A549 (cell line): ENCODE results near the gene SGSM1. TPM values are rescaled to one million over a fixed set of nuclear protein-coding genes. Genes with fewer than 3 reads are reported as not detected.

ENCODE experiments used
- ATAC-seq, 2 experiments: fragments of 200-7000 bp in 1 of 2; fragments of >200 bp in 1 of 2; cut with Nextera tagmentation in 1 of 2; cut with Tn5 transposase in 1 of 2; 3 replicates each; pipeline versions ENCODE4 v1.8.0 to v1.9.1; 2018 to 2020; ENCODE audit warnings: mild to moderate bottlenecking in 1 of 2, moderate library complexity in 1 of 2
- CTCF ChIA-PET: fragments of 300-600 bp; sonication (Branson Sonifier 250); formaldehyde crosslinking; extraction: SDS; loops from one replicate; lab custom pipeline; 2021; ENCODE audit warnings: antibody characterized with exemption, inconsistent platforms; lab: Yijun Ruan, JAX
- POLR2A ChIA-PET: fragments of 350-600 bp; formaldehyde crosslinking; extraction: SDS; loops from one replicate; lab custom pipeline; 2021; ENCODE audit warnings: antibody characterized with exemption, inconsistent platforms; lab: Yijun Ruan, JAX
- DNase-seq, 2 experiments: peaks; one replicate each; pipeline versions ENCODE4 v3.0.0 to v3.0.0-alpha.2; 2011 to 2016; ENCODE audit warnings: low read depth in 1 of 2, low spot score in 1 of 2
- FAIRE-seq: peaks from 2 replicates; lab custom pipeline; 2011; peaks lifted over from hg19 to GRCh38; lab: Jason Lieb, UNC
- H3K27ac ChIP-seq, 2 experiments: fragments of >200 bp; sonication (Bioruptor Twin); formaldehyde crosslinking; 3 replicates each; pipeline ENCODE4 v1.5.1; 2016 to 2017
- H3K4me1 ChIP-seq: fragments of >200 bp; sonication (Bioruptor Twin); formaldehyde crosslinking; 3 replicates; pipeline ENCODE4 v1.6.1; 2016
- H3K4me2 ChIP-seq: fragments of >200 bp; sonication (Bioruptor Twin); formaldehyde crosslinking; 3 replicates; pipeline ENCODE4 v1.6.1; 2016
- H3K4me3 ChIP-seq: fragments of >200 bp; sonication (Bioruptor Twin); formaldehyde crosslinking; 3 replicates; pipeline ENCODE4 v1.5.1; 2016
- H3K9me3 ChIP-seq: fragments of >200 bp; sonication (Bioruptor Twin); formaldehyde crosslinking; 3 replicates; pipeline ENCODE4 v1.6.1; 2016
- CBX2 ChIP-seq: fragments of 200-600 bp; sonication (generic); IDR thresholded peaks from 2 replicates; pipeline ENCODE4 v1.6.1; 2016; ENCODE audit warnings: low read depth, mild to moderate bottlenecking, borderline replicate concordance
- CBX8 ChIP-seq: fragments of 200-600 bp; sonication (generic); IDR thresholded peaks from 2 replicates; pipeline ENCODE4 v1.6.1; 2016
- E2F6 ChIP-seq: IDR thresholded peaks from 2 replicates; pipeline ENCODE4 v1.6.1; 2012; ENCODE audit warnings: low read depth, borderline replicate concordance
- EP300 ChIP-seq, 2 experiments: fragments of >200 bp; sonication (Bioruptor Twin); formaldehyde crosslinking; IDR thresholded peaks; 2 replicates in 1 of 2; 3 replicates in 1 of 2; pipeline ENCODE4 v1.6.1; 2016 to 2017
- FOSB ChIP-seq: fragments of 250-450 bp; sonication (Bioruptor Pico); IDR thresholded peaks from 2 replicates; pipeline ENCODE4 v1.5.0; 2020; ENCODE audit warnings: mild to moderate bottlenecking, moderate library complexity
- FOXS1 ChIP-seq: fragments of 250-450 bp; sonication (Bioruptor Pico); IDR thresholded peaks from 2 replicates; pipeline ENCODE4 v1.5.0; 2020; ENCODE audit warnings: mild to moderate bottlenecking, moderate library complexity
- HMGXB4 ChIP-seq: fragments of 250-450 bp; sonication (Bioruptor Pico); IDR thresholded peaks from 2 replicates; pipeline ENCODE4 v1.5.0; 2021; ENCODE audit warnings: mild to moderate bottlenecking, moderate library complexity, borderline replicate concordance
- JUN ChIP-seq, 2 experiments: fragments of >200 bp; sonication (Bioruptor Twin); formaldehyde crosslinking; IDR thresholded peaks; 2 replicates in 1 of 2; 3 replicates in 1 of 2; pipeline ENCODE4 v1.6.1; 2016 to 2017
- JUNB ChIP-seq: fragments of >200 bp; sonication (Bioruptor Twin); formaldehyde crosslinking; IDR thresholded peaks from 2 replicates; pipeline ENCODE4 v1.6.1; 2016
- KDM5A ChIP-seq: fragments of 200-600 bp; sonication (generic); IDR thresholded peaks from 2 replicates; pipeline ENCODE4 v1.6.1; 2016; ENCODE audit warnings: antibody characterized with exemption, mild to moderate bottlenecking
- MAX ChIP-seq: IDR thresholded peaks from 2 replicates; pipeline ENCODE4 v1.6.1; 2012
- MAZ ChIP-seq: fragments of 150-350 bp; IDR thresholded peaks from 2 replicates; pipeline ENCODE4 v1.6.1; 2014; ENCODE audit warnings: antibody characterized with exemption, low read depth, low read length, borderline replicate concordance
- NR3C1 ChIP-seq: fragments of >200 bp; sonication (Bioruptor Twin); formaldehyde crosslinking; IDR thresholded peaks from 3 replicates; pipeline ENCODE4 v1.6.1; 2017
- PBX3 ChIP-seq: IDR thresholded peaks from 2 replicates; pipeline ENCODE4 v1.6.1; 2012
- RAD21 ChIP-seq, 2 experiments: fragments of >200 bp in 1 of 2; sonication (Bioruptor Twin) in 1 of 2; formaldehyde crosslinking in 1 of 2; IDR thresholded peaks in 1 of 2; conservative IDR thresholded peaks in 1 of 2; 2 replicates in 1 of 2; 3 replicates in 1 of 2; pipeline ENCODE4 v1.6.1; 2012 to 2018; ENCODE audit warnings: inconsistent platforms in 1 of 2
- RCOR1 ChIP-seq: fragments of 150-350 bp; IDR thresholded peaks from 2 replicates; pipeline ENCODE4 v1.6.1; 2014; ENCODE audit warnings: antibody characterized with exemption, low read length, low read depth
- REST ChIP-seq: fragments of 200-600 bp; sonication (generic); IDR thresholded peaks from 2 replicates; pipeline ENCODE4 v1.6.1; 2016; ENCODE audit warnings: antibody characterized with exemption, mild to moderate bottlenecking, moderate library complexity
- SMC3 ChIP-seq: fragments of >200 bp; sonication (Bioruptor Twin); formaldehyde crosslinking; IDR thresholded peaks from 3 replicates; pipeline ENCODE4 v1.6.1; 2018; ENCODE audit warnings: inconsistent platforms
- SREBF2 ChIP-seq: fragments of 450-650 bp; IDR thresholded peaks from 2 replicates; pipeline ENCODE4 v1.6.1; 2014; ENCODE audit warnings: mild to moderate bottlenecking, moderate library complexity
- TFCP2L1 ChIP-seq: fragments of 250-450 bp; sonication (Bioruptor Pico); IDR thresholded peaks from 2 replicates; pipeline ENCODE4 v1.5.0; 2021; ENCODE audit warnings: mild to moderate bottlenecking
- ZFP36 ChIP-seq: fragments of 450-650 bp; IDR thresholded peaks from 2 replicates; pipeline ENCODE4 v1.6.1; 2014; ENCODE audit warnings: borderline replicate concordance; ENCODE audit not compliant: partially characterized antibody
- ZNF302 ChIP-seq: fragments of 250-450 bp; sonication (Bioruptor Pico); IDR thresholded peaks from 2 replicates; pipeline ENCODE4 v1.9.0; 2021; ENCODE audit warnings: inconsistent platforms, mild to moderate bottlenecking, moderate library complexity
- WGBS: methylation state at CpG from one replicate; pipeline ENCODE4 v1.1.6; 2017; ENCODE audit errors: missing lambda C conversion rate; 5-methylcytosine and 5-hydroxymethylcytosine counted together
- polyA plus RNA-seq, 4 experiments: library from polyadenylated mRNA; depleted of rRNA in 3 of 4; stranded (reverse); fragments of >200 nt; fragmentation: RNase III in 1 of 4; extraction: RNeasy Plus Mini Kit Qiagen cat#74134 plus additional on column Dnase treatment in 1 of 4; gene quantifications; 2 replicates in 3 of 4; 3 replicates in 1 of 4; pipeline ENCODE4 v1.2.3, GENCODE V29; 2011 to 2017

The SGSM1 gene
- polyA plus RNA-seq, 2 of the 4 experiments (the other 2 are of a cell fraction): 0.50 to 1.4 TPM

GRCh38 chr22:24848559-24849168 is 42.7 kb downstream of the SGSM1 start:
- WGBS: 48% methylated on average over 3 of the region's 4 CpGs
- Histone ChIP-seq H3K27ac (no peak overlapping the region), H3K4me2 (no peak overlapping the region), H3K4me1 (peaks cover 8% of the 10 kb centered on the region; the same call in 1 of the 3 replicates), H3K4me3 (no peak overlapping the region), H3K9me3 (no peaks in the 10 kb centered on the region)
- DNase-seq (no peak), FAIRE-seq (no peak), ATAC-seq (no peak)
- ChIA-PET POLR2A (no interaction called here), CTCF (interaction anchor here (2.2 to 3.0 kb wide), 2 partner anchors 56 to 78 kb away, joined by 6 to 44 read pairs; no protein-coding TSS in a partner anchor)
- no peak for TF ChIP-seq CBX2
- no peak for TF ChIP-seq JUNB
- TF ChIP-seq FOXS1 (CRISPR knock-in tag): no peak
- no peak for TF ChIP-seq HMGXB4 (CRISPR knock-in tag)
- TF ChIP-seq REST: no peak
- no peak for TF ChIP-seq PBX3
- no peak for TF ChIP-seq EP300 (IDR thresholded peaks at IDR 0.05)
- TF ChIP-seq MAX: no peak
- no peak for TF ChIP-seq ZFP36

- TF ChIP-seq FOSB (no peak), SMC3 (no peak), REST (no peak), KDM5A (no peak), JUN (IDR thresholded peaks at IDR 0.05) (no peak), SREBF2 (no peak), NR3C1 (no peak), MAZ (no peak), JUNB (no peak), RAD21 (conservative IDR thresholded peaks at IDR 0.05 in 1 of 2, IDR thresholded peaks at IDR 0.05 in 1 of 2) (no peak), E2F6 (no peak), RCOR1 (no peak), CBX8 (no peak), ZNF302 (no peak), HMGXB4 (CRISPR knock-in tag) (no peak), TFCP2L1 (CRISPR knock-in tag) (no peak)
- TF ChIP-seq, all 56 proteins: peak for 0
- 54% methylated on average over 3 of the region's 3 CpGs for WGBS
- ChIA-PET POLR2A (no interaction called here), CTCF (no interaction called here)
- H3K27ac ChIP-seq: no peak overlapping the region
- no peak overlapping the region for H3K4me3 ChIP-seq
- no peaks in the 10 kb centered on the region for H3K4me1 ChIP-seq
- ATAC-seq: no peak
- H3K4me2 ChIP-seq: no peak overlapping the region
- H3K9me3 ChIP-seq: no peaks in the 10 kb centered on the region
- DNase-seq: no peak
- no peak for FAIRE-seq
Measured at GRCh38 chr22:24855794-24856193, 49.8 kb downstream of the SGSM1 start.
